GM12892 (cell line): Measurements from ENCODE around the gene GRID2IP.

Experiments used
- POLR2A ChIP-seq: IDR thresholded peaks from 2 replicates; pipeline ENCODE4 v1.6.1; 2011; ENCODE audit warnings: low read depth, low read length, control low read depth
- POLR2AphosphoS5 ChIP-seq: IDR thresholded peaks from 2 replicates; pipeline ENCODE4 v1.6.1; 2011; ENCODE audit warnings: low read depth, low read length, control low read depth

GRCh38 chr7:6551016-6551511, at the start of gene GRID2IP:
- TF ChIP-seq POLR2AphosphoS5, result no peak
- no peak for TF ChIP-seq POLR2A
